Measurements from ENCODE around the gene LIN7A.

GRCh38 chr12:80958162-80958561 lies 20.4 kb upstream of the LIN7A start:
- no peak for TF ChIP-seq CTCF (IDR thresholded peaks at IDR 0.05; ENCODE audit: low read length)
- no peak for TF ChIP-seq EZH2 (IDR thresholded peaks at IDR 0.05; ENCODE audit: borderline replicate concordance, low read length)

Measured in OCI-LY1 (cell line).